22Rv1 (cell line): ENCODE data around the gene AGTRAP.

Source experiments
- ZFX ChIP-seq: fragments of 450-650 bp; IDR thresholded peaks from 2 replicates; pipeline ENCODE4 v1.6.1; 2017; ENCODE audit warnings: antibody characterized with exemption, borderline replicate concordance
- TF ChIP-seq, protein P1 (sequence below): fragments of 450-650 bp; IDR thresholded peaks from 2 replicates; pipeline ENCODE4 v1.5.1; 2017; ENCODE audit warnings: mild to moderate bottlenecking

DNA sequence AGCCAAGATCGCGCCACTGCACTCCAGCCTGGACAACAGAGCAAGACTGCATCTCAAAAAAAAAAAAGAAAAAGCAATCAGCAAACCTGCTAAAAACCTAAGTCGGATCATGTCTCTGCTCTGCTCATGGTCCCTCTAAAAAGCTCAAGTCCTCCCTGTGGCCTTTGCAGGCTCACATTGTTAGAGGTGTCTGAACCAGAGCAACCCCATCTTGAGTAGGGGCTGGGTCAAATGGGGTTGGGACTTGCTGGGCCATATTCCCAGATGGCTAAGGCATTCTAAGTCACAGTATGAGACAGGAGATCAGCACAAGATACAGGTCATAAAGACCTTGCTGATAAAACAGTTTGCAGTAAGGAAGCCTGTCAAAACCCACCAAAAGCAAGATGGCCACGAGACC is 47.4 kb upstream of the AGTRAP start:
- TF ChIP-seq, protein P1, sequence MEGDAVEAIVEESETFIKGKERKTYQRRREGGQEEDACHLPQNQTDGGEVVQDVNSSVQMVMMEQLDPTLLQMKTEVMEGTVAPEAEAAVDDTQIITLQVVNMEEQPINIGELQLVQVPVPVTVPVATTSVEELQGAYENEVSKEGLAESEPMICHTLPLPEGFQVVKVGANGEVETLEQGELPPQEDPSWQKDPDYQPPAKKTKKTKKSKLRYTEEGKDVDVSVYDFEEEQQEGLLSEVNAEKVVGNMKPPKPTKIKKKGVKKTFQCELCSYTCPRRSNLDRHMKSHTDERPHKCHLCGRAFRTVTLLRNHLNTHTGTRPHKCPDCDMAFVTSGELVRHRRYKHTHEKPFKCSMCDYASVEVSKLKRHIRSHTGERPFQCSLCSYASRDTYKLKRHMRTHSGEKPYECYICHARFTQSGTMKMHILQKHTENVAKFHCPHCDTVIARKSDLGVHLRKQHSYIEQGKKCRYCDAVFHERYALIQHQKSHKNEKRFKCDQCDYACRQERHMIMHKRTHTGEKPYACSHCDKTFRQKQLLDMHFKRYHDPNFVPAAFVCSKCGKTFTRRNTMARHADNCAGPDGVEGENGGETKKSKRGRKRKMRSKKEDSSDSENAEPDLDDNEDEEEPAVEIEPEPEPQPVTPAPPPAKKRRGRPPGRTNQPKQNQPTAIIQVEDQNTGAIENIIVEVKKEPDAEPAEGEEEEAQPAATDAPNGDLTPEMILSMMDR, result no peak
- no peak for TF ChIP-seq ZFX
